Measurements from ENCODE around the gene SPAG9. TPM values are rescaled to one million over a fixed set of nuclear protein-coding genes. Genes with fewer than 3 reads are reported as not detected.

SPAG9 gene
- total RNA-seq, 1 experiment from 2014 or later = 144 TPM

GRCh38 chr17:51013322-51013721 is 107.3 kb downstream of the SPAG9 start:
- in situ Hi-C loops (cut with HindIII; ENCODE audit: low pct_unique_long_range_greater_than_20kb, low sequenced_read_pairs) (loop anchor here (5.0 kb wide), 1 partner anchor 59 kb away; no protein-coding TSS in a partner anchor), intact Hi-C loops (cut with micrococcal nuclease; ENCODE audit: unreplicated experiment) (no loop called here)
- no peak overlapping the region for H3K4me3 ChIP-seq (ENCODE audit: low read depth in 2 of 2, low read length in 2 of 2)
- H3K9me3 ChIP-seq (ENCODE audit: control insufficient read depth, insufficient read depth, low read depth, low read length) = no peaks in the 10 kb centered on the region
- H3K27me3 ChIP-seq (ENCODE audit: control insufficient read depth, insufficient read depth, low read length) = no peaks in the 10 kb centered on the region
- peaks cover 13% of the 10 kb centered on the region; the same call in 1 of the 2 replicates for H3K36me3 ChIP-seq (ENCODE audit: control insufficient read depth, insufficient read depth, low read length)
- H3K4me1 ChIP-seq (ENCODE audit: control insufficient read depth, insufficient read depth, low read length) = no peaks in the 10 kb centered on the region
- ChIA-PET POLR2A (no interaction called here), CTCF (no interaction called here)
- TF ChIP-seq TCF7L2 (IDR thresholded peaks at IDR 0.05; ENCODE audit: low read depth, low read length) = no peak
- no peak for TF ChIP-seq REST (IDR thresholded peaks at IDR 0.05; ENCODE audit: insufficient read depth in 1 of 2, low read depth in 2 of 2, low read length in 1 of 2)
- TF ChIP-seq SIN3A (IDR thresholded peaks at IDR 0.05; ENCODE audit: borderline replicate concordance, insufficient read depth, low read depth, low read length) = no peak
- no peak for TF ChIP-seq CTCF (IDR thresholded peaks at IDR 0.05)
- no peak for TF ChIP-seq POLR2AphosphoS5 (IDR thresholded peaks at IDR 0.05; ENCODE audit: low read depth, low read length)
- no TSS peak for BruUV-seq (replicated peaks)
- DNase-seq (ENCODE audit: low read depth, low spot score) (no peak), ATAC-seq (no peak)
- H3K27ac ChIP-seq (ENCODE audit: low read length) = no peak overlapping the region

GRCh38 chr17:51012538-51012937 is 108.1 kb downstream of the SPAG9 start:
- in situ Hi-C loops (cut with HindIII; ENCODE audit: low pct_unique_long_range_greater_than_20kb, low sequenced_read_pairs) = loop anchor here (5.0 kb wide), 1 partner anchor 60 kb away; no protein-coding TSS in a partner anchor
- H3K4me1 ChIP-seq (ENCODE audit: control insufficient read depth, insufficient read depth, low read length) = no peaks in the 10 kb centered on the region
- ChIA-PET POLR2A (interaction anchor here (0.6 kb wide), 1 partner anchor 42 kb away, joined by 4 read pairs; no protein-coding TSS in a partner anchor), CTCF (interaction anchor here (0.5 kb wide), 1 partner anchor 12 kb away, joined by 3 read pairs; no protein-coding TSS in a partner anchor)
- no peak for ATAC-seq
- no peaks in the 10 kb centered on the region for H3K27me3 ChIP-seq (ENCODE audit: control insufficient read depth, insufficient read depth, low read length)
- BruUV-seq (replicated peaks) = no TSS peak
- no peaks in the 10 kb centered on the region for H3K9me3 ChIP-seq (ENCODE audit: control insufficient read depth, insufficient read depth, low read depth, low read length)
- H3K4me3 ChIP-seq (ENCODE audit: low read depth in 2 of 2, low read length in 2 of 2) = no peak overlapping the region
- no peak overlapping the region for H3K27ac ChIP-seq (ENCODE audit: low read length)
- TF ChIP-seq SIN3A (IDR thresholded peaks at IDR 0.05; ENCODE audit: borderline replicate concordance, insufficient read depth, low read depth, low read length) = no peak
- no peak for TF ChIP-seq CTCF (IDR thresholded peaks at IDR 0.05)
- no peak for TF ChIP-seq POLR2AphosphoS5 (IDR thresholded peaks at IDR 0.05; ENCODE audit: low read depth, low read length)
- TF ChIP-seq TCF7L2 (IDR thresholded peaks at IDR 0.05; ENCODE audit: low read depth, low read length) = no peak
- no peak for TF ChIP-seq REST (IDR thresholded peaks at IDR 0.05; ENCODE audit: insufficient read depth in 1 of 2, low read depth in 2 of 2, low read length in 1 of 2)
- peaks cover 18% of the 10 kb centered on the region; the same call in 1 of the 2 replicates for H3K36me3 ChIP-seq (ENCODE audit: control insufficient read depth, insufficient read depth, low read length)
- no peak for DNase-seq (ENCODE audit: low read depth, low spot score)
- intact Hi-C loops (cut with micrococcal nuclease; ENCODE audit: unreplicated experiment) = no loop called here

All from Panc1 (cell line).